HepG2 (cell line): Measurements from ENCODE around the gene PHKG2. TPM values are rescaled to one million over a fixed set of nuclear protein-coding genes. Genes with fewer than 3 reads are reported as not detected.
A peak's percentile ranks its signal among the peaks of the same experiment; 100 is the strongest.

Experiments used
- ATAC-seq: fragments of 200-7000 bp; cut with Tn5 transposase; 3 replicates; pipeline ENCODE4 v1.9.1; 2020; ENCODE audit warnings: mild to moderate bottlenecking, moderate library complexity
- BruUV-seq: library from RNA; stranded (reverse); fragments of 400-500 nt; replicated peaks from 2 replicates; lab custom pipeline; 2021; lab: Mats Ljungman, UMichigan
- CTCF ChIA-PET: fragments of 300-600 bp; formaldehyde crosslinking; extraction: SDS; loops from one replicate; lab custom pipeline; 2021; ENCODE audit warnings: low total read pairs, inconsistent platforms, low intra/inter-chr PET ratio; lab: Yijun Ruan, JAX
- POLR2A ChIA-PET: fragments of 350-600 bp; sonication (Branson Sonifier 250); formaldehyde crosslinking; loops from one replicate; lab custom pipeline; 2020; ENCODE audit warnings: antibody characterized with exemption, inconsistent platforms; lab: Yijun Ruan, JAX
- DNase-seq: peaks from one replicate; pipeline ENCODE4 v3.0.0-alpha.2; 2015; ENCODE audit warnings: low spot score
- FAIRE-seq: peaks from 3 replicates; lab custom pipeline; 2011; peaks lifted over from hg19 to GRCh38; lab: Jason Lieb, UNC
- H2AFZ ChIP-seq: one replicate; pipeline ENCODE4 v1.6.1; 2011; ENCODE audit warnings: low read length, inconsistent platforms
- H3K27ac ChIP-seq: fragments of 300-600 bp; 3 replicates; pipeline ENCODE4 v1.8.0; 2011; ENCODE audit warnings: mixed run types, mild to moderate bottlenecking, mixed read lengths, low read length, inconsistent platforms; ENCODE audit not compliant: insufficient read depth; ENCODE audit errors: extremely low read length
- H3K27me3 ChIP-seq, 2 experiments: fragments of 200-600 bp in 1 of 2; 2 replicates in 1 of 2; 3 replicates in 1 of 2; pipeline versions ENCODE4 v1.6.0 to v1.8.0; 2011; ENCODE audit warnings: low read length in 2 of 2, mild to moderate bottlenecking in 2 of 2, moderate library complexity in 2 of 2, inconsistent platforms in 1 of 2; ENCODE audit not compliant: insufficient read depth in 2 of 2, control insufficient read depth in 1 of 2
- H3K36me3 ChIP-seq, 2 experiments: fragments of 200-600 bp in 1 of 2; replicated peaks in 1 of 2; 2 replicates in 1 of 2; 3 replicates in 1 of 2; pipeline versions ENCODE4 v1.5.1 to v1.8.0; 2011; ENCODE audit warnings: low read length in 2 of 2, inconsistent platforms in 1 of 2; ENCODE audit not compliant: insufficient read depth in 2 of 2, control insufficient read depth in 1 of 2
- H3K4me1 ChIP-seq: 2 replicates; pipeline ENCODE4 v1.5.1; 2012; ENCODE audit warnings: low read length, inconsistent platforms; ENCODE audit not compliant: insufficient read depth
- H3K4me2 ChIP-seq: 2 replicates; pipeline ENCODE4 v1.6.0; 2011; ENCODE audit warnings: low read depth, low read length, inconsistent platforms
- H3K4me3 ChIP-seq, 3 experiments: fragments of 200-600 bp in 1 of 3; sonication (generic), shearing (Covaris generic) in 1 of 3; replicated peaks in 1 of 3; 2 replicates each; pipeline ENCODE4 v1.5.1; 2011 to 2016; ENCODE audit warnings: low read length in 3 of 3, inconsistent platforms in 2 of 3, low read depth in 2 of 3, mild to moderate bottlenecking in 2 of 3, control low read depth in 1 of 3, mixed read lengths in 1 of 3; ENCODE audit not compliant: insufficient read depth in 1 of 3
- H3K79me2 ChIP-seq: one replicate; pipeline ENCODE4 v1.6.1; 2011; ENCODE audit warnings: low read length, inconsistent platforms; ENCODE audit not compliant: insufficient read depth
- H3K9ac ChIP-seq: 2 replicates; pipeline ENCODE4 v1.6.0; 2011; ENCODE audit warnings: mild to moderate bottlenecking, low read depth, low read length, inconsistent platforms; ENCODE audit not compliant: insufficient read depth
- H3K9me3 ChIP-seq: 2 replicates; pipeline ENCODE4 v1.5.1; 2012; ENCODE audit warnings: mild to moderate bottlenecking, low read length
- H4K20me1 ChIP-seq: 2 replicates; pipeline ENCODE4 v1.6.0; 2011; ENCODE audit warnings: inconsistent platforms, mild to moderate bottlenecking, low read length, moderate library complexity; ENCODE audit not compliant: insufficient read depth
- CHCHD3 ChIP-seq: sonication (generic); formaldehyde crosslinking; IDR thresholded peaks from 2 replicates; pipeline ENCODE4 v1.8.0; 2022; ENCODE audit warnings: mild to moderate bottlenecking, missing genetic modification reagents, moderate library complexity
- DNMT1 ChIP-seq: sonication (generic); formaldehyde crosslinking; IDR thresholded peaks from 2 replicates; pipeline ENCODE4 v1.5.1; 2020; ENCODE audit warnings: mild to moderate bottlenecking, missing genetic modification reagents
- FLYWCH1 ChIP-seq: sonication (generic); formaldehyde crosslinking; IDR thresholded peaks from 2 replicates; pipeline ENCODE4 v1.8.1; 2023; ENCODE audit warnings: mild to moderate bottlenecking, missing genetic modification reagents
- GABPB1 ChIP-seq: IDR thresholded peaks from 2 replicates; pipeline ENCODE4 v1.6.1; 2016; ENCODE audit warnings: mild to moderate bottlenecking, missing genetic modification reagents, moderate library complexity, missing compliant biosample characterization
- HHEX ChIP-seq: IDR thresholded peaks from 2 replicates; pipeline ENCODE4 v1.6.1; 2016; ENCODE audit warnings: control low read depth
- MAZ ChIP-seq, 2 experiments: sonication (generic) in 1 of 2; formaldehyde crosslinking in 1 of 2; IDR thresholded peaks; 2 replicates each; pipeline versions ENCODE4 v1.5.0 to v1.6.1; 2012 to 2020; ENCODE audit warnings: low read depth in 2 of 2, mild to moderate bottlenecking in 2 of 2, borderline replicate concordance in 1 of 2, improper control_type of control experiment in 1 of 2, low read length in 1 of 2, missing genetic modification reagents in 1 of 2, moderate library complexity in 1 of 2
- NRL ChIP-seq: sonication (generic); formaldehyde crosslinking; IDR thresholded peaks from 2 replicates; pipeline ENCODE4 v1.5.0; 2020; ENCODE audit warnings: missing genetic modification reagents, mild to moderate bottlenecking, moderate library complexity, borderline replicate concordance
- PAWR ChIP-seq: sonication (generic); formaldehyde crosslinking; IDR thresholded peaks from 2 replicates; pipeline ENCODE4 v1.4.0; 2020; ENCODE audit warnings: missing genetic modification reagents, mild to moderate bottlenecking, borderline replicate concordance
- REL ChIP-seq: sonication (generic); formaldehyde crosslinking; conservative IDR thresholded peaks from 2 replicates; pipeline ENCODE4 v1.8.0; 2022; ENCODE audit warnings: mild to moderate bottlenecking, missing genetic modification reagents, moderate library complexity
- TAF1 ChIP-seq: sonication (generic); formaldehyde crosslinking; IDR thresholded peaks from 2 replicates; pipeline ENCODE4 v1.4.0; 2020; ENCODE audit warnings: missing genetic modification reagents
- TCF7 ChIP-seq: sonication (generic); IDR thresholded peaks from 2 replicates; pipeline ENCODE4 v1.6.1; 2016; ENCODE audit warnings: antibody characterized with exemption, low read depth
- WIZ ChIP-seq: sonication (generic); formaldehyde crosslinking; IDR thresholded peaks from 2 replicates; pipeline ENCODE4 v1.5.1; 2020; ENCODE audit warnings: mild to moderate bottlenecking, missing genetic modification reagents
- ZFP91 ChIP-seq: sonication (generic); formaldehyde crosslinking; IDR thresholded peaks from 2 replicates; pipeline ENCODE4 v1.9.0; 2022; ENCODE audit warnings: missing genetic modification reagents, mild to moderate bottlenecking, borderline replicate concordance
- ZNF33B ChIP-seq: sonication (generic); formaldehyde crosslinking; IDR thresholded peaks from 2 replicates; pipeline ENCODE4 v1.5.1; 2020; ENCODE audit warnings: mild to moderate bottlenecking, missing genetic modification reagents
- ZNF430 ChIP-seq: sonication (generic); formaldehyde crosslinking; IDR thresholded peaks from 2 replicates; pipeline ENCODE4 v1.9.0; 2021; ENCODE audit warnings: mild to moderate bottlenecking, missing genetic modification reagents
- ZNF570 ChIP-seq: sonication (generic); formaldehyde crosslinking; IDR thresholded peaks from 2 replicates; pipeline ENCODE4 v1.4.0; 2020; ENCODE audit warnings: mild to moderate bottlenecking, missing genetic modification reagents, borderline replicate concordance
- ZNF629 ChIP-seq: sonication (generic); formaldehyde crosslinking; conservative IDR thresholded peaks from 2 replicates; pipeline ENCODE4 v1.5.0; 2020; ENCODE audit warnings: missing genetic modification reagents
- WGBS: methylation state at CpG from one replicate; pipeline ENCODE4 v1.1.6; 2017; ENCODE audit warnings: low lambda C conversion rate; 5-methylcytosine and 5-hydroxymethylcytosine counted together
- in situ Hi-C: cut with HindIII; loops from 2 replicates; pipeline ENCODE4 v1.10.0; 2017; ENCODE audit warnings: low pct_unique_long_range_greater_than_20kb; ENCODE audit not compliant: extremely low pct_ligation_motif_present
- intact Hi-C: fragments of 100-400 bp; cut with micrococcal nuclease; formaldehyde crosslinking; loops from one replicate; pipeline ENCODE4 v1.10.0; 2022; ENCODE audit not compliant: unreplicated experiment
- polyA plus RNA-seq, 8 experiments: library from polyadenylated mRNA; depleted of rRNA in 3 of 8; stranded (reverse) in 7 of 8; unstranded in 1 of 8; fragments of >200 nt; fragmentation: Illumina TruSeq in 4 of 8; extraction: Trizol in 4 of 8; gene quantifications; 2 replicates each; pipeline versions ENCODE4 v1.2.1 to v1.2.3, GENCODE V29; 2011 to 2016; ENCODE audit warnings: low read depth in 4 of 8, missing spikeins in 1 of 8, mixed read lengths in 1 of 8; ENCODE audit not compliant: insufficient read depth in 1 of 8
- total RNA-seq, 5 experiments: library from RNA; depleted of rRNA; stranded (reverse); fragments of >200 nt; fragmentation: Illumina TruSeq; extraction: Trizol; gene quantifications; 2 replicates each; pipeline ENCODE4 v1.2.3, GENCODE V29; 2016; ENCODE audit warnings: low read depth in 1 of 5
- TF ChIP-seq, protein P1 (sequence below): IDR thresholded peaks from 2 replicates; pipeline ENCODE4 v1.6.1; 2016; ENCODE audit warnings: low read depth, control low read depth
- TF ChIP-seq, protein P2 (sequence below): sonication (generic); formaldehyde crosslinking; IDR thresholded peaks from 2 replicates; pipeline ENCODE4 v1.4.0; 2020; ENCODE audit warnings: mild to moderate bottlenecking, missing genetic modification reagents

Gene PHKG2
- total and polyA plus RNA-seq, 2 of the 13 experiments (the other 11 are each of a cell fraction or from before 2014, with no cell fraction given): 37.4 to 42.1 TPM

GRCh38 chr16:30787613-30788378 is 39.6 kb downstream of the PHKG2 start:
- no peak for FAIRE-seq
- WGBS: 1% methylated on average over 11 of the region's 11 CpGs
- peak overlapping the region; percentile 8 for H2AFZ ChIP-seq
- ChIA-PET POLR2A (interaction anchor here (0.9 to 2.9 kb wide), 16 partner anchors 8 to 154 kb away, joined by 3 to 257 read pairs (median 6); partner anchors contain the start of genes FBRS and PHKG2), CTCF (interaction anchor here (1.0 kb wide), 1 partner anchor 26 kb away, joined by 3 read pairs; no protein-coding TSS in a partner anchor)
- H3K27me3 ChIP-seq: peaks cover 4 to 12% of the 10 kb centered on the region in 2 experiments; a peak in 3 of 5 replicates
- BruUV-seq: TSS peak; percentile 85
- intact Hi-C loops (loop anchor here (1.0 to 5.0 kb wide), 3 partner anchors 18 to 210 kb away; no protein-coding TSS in a partner anchor), in situ Hi-C loops (no loop called here)
- peak; percentile 57 for DNase-seq
- peaks cover 10 to 14% of the 10 kb centered on the region in 2 experiments; a peak in 4 of 5 replicates for H3K36me3 ChIP-seq
- H3K9ac ChIP-seq: peak overlapping the region; percentile 95
- H3K4me2 ChIP-seq: peak overlapping the region; percentile 92
- no peaks in the 10 kb centered on the region for H3K9me3 ChIP-seq
- H3K27ac ChIP-seq: peak overlapping the region; percentile 78
- H4K20me1 ChIP-seq: no peaks in the 10 kb centered on the region
- peaks cover 29% of the 10 kb centered on the region for H3K79me2 ChIP-seq
- H3K4me3 ChIP-seq: peak overlapping the region; percentile 99 to 100 (median 100)
- peaks cover 38% of the 10 kb centered on the region for H3K4me1 ChIP-seq
- peak; percentile 51 for ATAC-seq
- TF ChIP-seq ZNF430 (peak; percentile 58), HHEX (0 out of 2 replicates have a peak, but pooled peaks have one; percentile 40), PAWR (no peak), FLYWCH1 (CRISPR knock-in tag) (no peak), NRL (no peak), REL (no peak), ZFP91 (CRISPR knock-in tag) (no peak), GABPB1 (CRISPR knock-in tag) (no peak), TAF1 (CRISPR knock-in tag) (peak; percentile 33; the same call in 1 of the 2 replicates), ZNF629 (CRISPR knock-in tag) (peak; percentile 83), ZNF33B (CRISPR knock-in tag) (no peak), TCF7 (no peak), ZNF570 (CRISPR knock-in tag) (no peak), DNMT1 (CRISPR knock-in tag) (no peak), MAZ (IDR thresholded peaks at IDR 0.05; ENCODE audit: borderline replicate concordance, low read depth, low read length) (no peak), MAZ (CRISPR knock-in tag; IDR thresholded peaks at IDR 0.05; ENCODE audit: low read depth) (no peak), CHCHD3 (CRISPR knock-in tag) (no peak), WIZ (CRISPR knock-in tag) (peak; percentile 91)
- TF ChIP-seq, protein P1, sequence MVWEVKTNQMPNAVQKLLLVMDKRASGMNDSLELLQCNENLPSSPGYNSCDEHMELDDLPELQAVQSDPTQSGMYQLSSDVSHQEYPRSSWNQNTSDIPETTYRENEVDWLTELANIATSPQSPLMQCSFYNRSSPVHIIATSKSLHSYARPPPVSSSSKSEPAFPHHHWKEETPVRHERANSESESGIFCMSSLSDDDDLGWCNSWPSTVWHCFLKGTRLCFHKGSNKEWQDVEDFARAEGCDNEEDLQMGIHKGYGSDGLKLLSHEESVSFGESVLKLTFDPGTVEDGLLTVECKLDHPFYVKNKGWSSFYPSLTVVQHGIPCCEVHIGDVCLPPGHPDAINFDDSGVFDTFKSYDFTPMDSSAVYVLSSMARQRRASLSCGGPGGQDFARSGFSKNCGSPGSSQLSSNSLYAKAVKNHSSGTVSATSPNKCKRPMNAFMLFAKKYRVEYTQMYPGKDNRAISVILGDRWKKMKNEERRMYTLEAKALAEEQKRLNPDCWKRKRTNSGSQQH: no peak; the same call in 1 of the 2 replicates
- TF ChIP-seq, protein P2, sequence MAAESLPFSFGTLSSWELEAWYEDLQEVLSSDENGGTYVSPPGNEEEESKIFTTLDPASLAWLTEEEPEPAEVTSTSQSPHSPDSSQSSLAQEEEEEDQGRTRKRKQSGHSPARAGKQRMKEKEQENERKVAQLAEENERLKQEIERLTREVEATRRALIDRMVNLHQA (CRISPR knock-in tag): no peak
